Naive B cell (primary cell): ENCODE measurements around the gene KCNC2. TPM values are rescaled to one million over a fixed set of nuclear protein-coding genes. Genes with fewer than 3 reads are reported as not detected.

Experiments used
- ATAC-seq, 2 donors: fragments of 150-1000 bp; cut with Tn5 transposase; 2 replicates each; pipeline ENCODE4 v1.10.0; 2021; ENCODE audit warnings: low read depth in 2 of 2, mild to moderate bottlenecking in 2 of 2, moderate library complexity in 2 of 2
- DNase-seq: peaks from one replicate; pipeline ENCODE4 v3.0.0; 2022
- H3K27ac Mint-ChIP-seq, 6 donors: one replicate each; pipeline ENCODE4 v1.8.0; 2020 to 2022; ENCODE audit warnings: mild to moderate bottlenecking in 6 of 6, mixed read lengths in 6 of 6, moderate library complexity in 5 of 6, inconsistent platforms in 2 of 6
- H3K27me3 Mint-ChIP-seq, 3 donors: one replicate each; pipeline ENCODE4 v1.8.0; 2021 to 2022; ENCODE audit warnings: mixed read lengths in 3 of 3, mild to moderate bottlenecking in 1 of 3
- H3K36me3 Mint-ChIP-seq, 2 donors: one replicate each; pipeline ENCODE4 v1.8.0; 2020 to 2022; ENCODE audit warnings: mixed read lengths in 2 of 2, inconsistent platforms in 1 of 2, mild to moderate bottlenecking in 1 of 2
- H3K4me1 Mint-ChIP-seq, 3 donors: one replicate each; pipeline ENCODE4 v1.8.0; 2020 to 2022; ENCODE audit warnings: mixed read lengths in 3 of 3, inconsistent platforms in 1 of 3, mild to moderate bottlenecking in 1 of 3, moderate library complexity in 1 of 3
- H3K4me3 Mint-ChIP-seq, 8 donors: one replicate each; pipeline ENCODE4 v1.8.0; 2020 to 2022; ENCODE audit warnings: mild to moderate bottlenecking in 8 of 8, mixed read lengths in 8 of 8, moderate library complexity in 8 of 8, inconsistent platforms in 2 of 8
- H3K9me3 Mint-ChIP-seq, 7 donors: one replicate each; pipeline ENCODE4 v1.8.0; 2020 to 2022; ENCODE audit warnings: mixed read lengths in 7 of 7, mild to moderate bottlenecking in 5 of 7, inconsistent platforms in 2 of 7, moderate library complexity in 1 of 7
- polyA plus RNA-seq, 6 donors: library from polyadenylated mRNA; unstranded; fragments of 300-500 nt; fragmentation: Illumina TruSeq; gene quantifications; one replicate each; pipeline ENCODE4 v1.2.3, GENCODE V29; 2021; ENCODE audit warnings: low read depth in 6 of 6

The KCNC2 gene
- polyA plus RNA-seq, 6 donors from 2014 or later = not detected

- Mint-ChIP-seq H3K36me3 (no peaks in the 10 kb centered on the region), H3K27me3 (peaks cover 0 to 5% (median 0%) of the 10 kb centered on the region in 3 donors), H3K27ac (no peak overlapping the region), H3K9me3 (no peaks in the 10 kb centered on the region), H3K4me1 (no peaks in the 10 kb centered on the region), H3K4me3 (no peak overlapping the region)
- ATAC-seq = no peak
- DNase-seq = no peak
These were observed 71.7 kb downstream of the KCNC2 start for GRCh38 chr12:75137896-75138295.

DNA sequence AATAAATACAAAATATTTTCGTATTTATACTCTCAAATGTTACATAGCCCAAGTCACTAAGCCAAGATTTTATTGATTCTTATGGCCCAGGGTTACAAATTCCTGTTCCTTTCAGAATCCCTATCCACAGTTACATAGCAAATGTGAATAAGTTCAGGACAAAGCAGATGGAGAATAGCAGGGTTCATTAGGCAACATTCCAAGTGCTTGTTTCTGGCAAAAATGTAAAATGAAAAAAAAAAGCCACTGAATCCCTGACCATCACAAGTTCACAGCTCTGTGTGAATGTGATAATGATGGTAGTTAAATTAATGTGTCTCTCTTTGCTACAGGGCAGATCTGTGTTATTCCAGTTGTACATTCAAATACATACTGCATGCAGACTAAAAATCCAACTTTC is 74.6 kb downstream of the KCNC2 start:
- Mint-ChIP-seq H3K4me1 (no peaks in the 10 kb centered on the region), H3K36me3 (no peaks in the 10 kb centered on the region), H3K27ac (no peak overlapping the region), H3K4me3 (no peak overlapping the region), H3K27me3 (peaks cover 0 to 5% (median 0%) of the 10 kb centered on the region in 3 donors), H3K9me3 (no peaks in the 10 kb centered on the region)
- no peak for DNase-seq
- ATAC-seq = no peak

GRCh38 chr12:75130811-75131210 is 78.8 kb downstream of the KCNC2 start:
- no peaks in the 10 kb centered on the region for H3K36me3 Mint-ChIP-seq
- no peak for DNase-seq
- H3K27ac Mint-ChIP-seq = no peak overlapping the region
- H3K9me3 Mint-ChIP-seq = no peaks in the 10 kb centered on the region
- ATAC-seq = no peak
- no peaks in the 10 kb centered on the region for H3K4me1 Mint-ChIP-seq
- H3K4me3 Mint-ChIP-seq = no peak overlapping the region
- H3K27me3 Mint-ChIP-seq = no peaks in the 10 kb centered on the region

- Mint-ChIP-seq H3K27me3 (no peaks in the 10 kb centered on the region), H3K4me3 (no peak overlapping the region)
- DNase-seq = no peak
These were observed 80.4 kb downstream of the KCNC2 start for GRCh38 chr12:75129275-75129674.

DNA sequence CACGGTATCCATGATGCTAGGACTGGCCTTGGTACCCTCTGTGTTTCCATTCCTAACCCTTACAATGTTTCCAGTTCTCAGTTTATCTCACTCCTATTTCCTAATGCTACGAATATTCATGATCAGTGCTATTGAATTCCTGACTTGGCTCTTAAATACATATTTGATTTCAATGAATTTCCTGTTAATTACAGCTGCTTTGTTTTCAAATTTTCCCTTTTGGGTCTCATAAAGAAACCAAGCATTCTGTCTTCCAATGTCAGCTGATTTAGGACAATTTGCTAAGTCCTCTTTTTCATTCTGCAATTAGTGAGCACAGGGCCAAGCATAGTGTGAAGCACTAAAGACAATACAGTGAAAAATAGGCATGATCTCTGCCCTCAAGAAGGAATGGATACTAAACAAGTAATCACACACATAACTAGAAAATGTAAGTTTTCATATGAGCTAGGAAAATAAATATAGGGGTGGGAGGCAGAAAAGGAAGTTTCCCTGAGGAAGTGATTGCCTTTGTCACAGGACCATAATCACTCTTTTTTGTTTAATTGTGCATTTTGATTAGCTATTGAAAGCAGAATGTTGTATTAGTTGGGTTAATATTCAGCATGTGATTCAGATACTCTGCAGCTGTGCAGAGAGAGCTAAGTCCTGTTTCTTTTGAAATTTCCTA is 88.5 kb downstream of the KCNC2 start:
- no peaks in the 10 kb centered on the region for H3K9me3 Mint-ChIP-seq
- ATAC-seq (no peak), DNase-seq (no peak)
- no peaks in the 10 kb centered on the region for H3K27me3 Mint-ChIP-seq
- no peaks in the 10 kb centered on the region for H3K36me3 Mint-ChIP-seq
- no peak overlapping the region for H3K4me3 Mint-ChIP-seq
- no peak overlapping the region for H3K27ac Mint-ChIP-seq
- H3K4me1 Mint-ChIP-seq = no peaks in the 10 kb centered on the region

More at GRCh38 chr12:75129275-75129674, 80.4 kb downstream of the KCNC2 start:
- Mint-ChIP-seq H3K36me3 (no peaks in the 10 kb centered on the region), H3K9me3 (no peaks in the 10 kb centered on the region), H3K27ac (no peak overlapping the region), H3K4me1 (no peaks in the 10 kb centered on the region)
- ATAC-seq = no peak

GRCh38 chr12:75120311-75120711 is 89.3 kb downstream of the KCNC2 start:
- H3K4me3 Mint-ChIP-seq = no peak overlapping the region
- ATAC-seq (no peak), DNase-seq (no peak)
- H3K27ac Mint-ChIP-seq = no peak overlapping the region
- H3K27me3 Mint-ChIP-seq = no peaks in the 10 kb centered on the region
- no peaks in the 10 kb centered on the region for H3K36me3 Mint-ChIP-seq
- H3K4me1 Mint-ChIP-seq = no peaks in the 10 kb centered on the region
- no peaks in the 10 kb centered on the region for H3K9me3 Mint-ChIP-seq

- Mint-ChIP-seq H3K36me3 (no peaks in the 10 kb centered on the region), H3K27ac (no peak overlapping the region), H3K27me3 (no peaks in the 10 kb centered on the region), H3K9me3 (no peaks in the 10 kb centered on the region), H3K4me1 (no peaks in the 10 kb centered on the region), H3K4me3 (no peak overlapping the region)
- DNase-seq (no peak), ATAC-seq (no peak)
These were observed 92.9 kb downstream of the KCNC2 start for GRCh38 chr12:75116646-75117198.

GRCh38 chr12:75115748-75116147 is 93.9 kb downstream of the KCNC2 start:
- Mint-ChIP-seq H3K27ac (no peak overlapping the region), H3K9me3 (no peaks in the 10 kb centered on the region), H3K36me3 (no peaks in the 10 kb centered on the region), H3K4me3 (no peak overlapping the region), H3K27me3 (no peaks in the 10 kb centered on the region), H3K4me1 (no peaks in the 10 kb centered on the region)
- DNase-seq (no peak), ATAC-seq (no peak)

- Mint-ChIP-seq H3K36me3 (no peaks in the 10 kb centered on the region), H3K9me3 (peaks cover 0 to 4% (median 0%) of the 10 kb centered on the region in 7 donors), H3K27ac (no peak overlapping the region), H3K4me3 (no peak overlapping the region), H3K4me1 (no peaks in the 10 kb centered on the region), H3K27me3 (no peaks in the 10 kb centered on the region)
- DNase-seq (no peak), ATAC-seq (no peak)
These were observed 105.8 kb downstream of the KCNC2 start for GRCh38 chr12:75103822-75104221.

DNA sequence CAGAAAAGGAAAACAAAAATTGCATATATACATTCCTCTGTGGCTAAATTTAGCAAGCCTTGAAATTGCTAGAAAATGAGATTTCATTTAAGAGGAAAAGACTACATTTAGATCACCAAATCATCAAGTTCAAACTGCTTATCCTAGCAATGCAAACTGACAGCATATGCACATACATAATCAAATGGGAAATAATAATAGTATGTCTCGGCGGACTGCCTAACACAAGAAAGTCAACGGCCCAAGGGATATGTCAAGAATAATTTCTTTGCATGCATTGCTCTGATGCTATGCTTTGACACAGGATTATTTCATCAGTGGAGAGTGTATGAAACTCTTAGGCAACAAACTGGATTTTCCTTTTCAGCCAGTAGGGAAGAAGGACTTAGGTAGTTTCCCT is 107.9 kb downstream of the KCNC2 start:
- Mint-ChIP-seq H3K27me3 (no peaks in the 10 kb centered on the region), H3K4me1 (no peaks in the 10 kb centered on the region), H3K9me3 (no peaks in the 10 kb centered on the region), H3K27ac (no peak overlapping the region), H3K36me3 (no peaks in the 10 kb centered on the region), H3K4me3 (no peak overlapping the region)
- no peak for ATAC-seq
- DNase-seq = no peak

DNA sequence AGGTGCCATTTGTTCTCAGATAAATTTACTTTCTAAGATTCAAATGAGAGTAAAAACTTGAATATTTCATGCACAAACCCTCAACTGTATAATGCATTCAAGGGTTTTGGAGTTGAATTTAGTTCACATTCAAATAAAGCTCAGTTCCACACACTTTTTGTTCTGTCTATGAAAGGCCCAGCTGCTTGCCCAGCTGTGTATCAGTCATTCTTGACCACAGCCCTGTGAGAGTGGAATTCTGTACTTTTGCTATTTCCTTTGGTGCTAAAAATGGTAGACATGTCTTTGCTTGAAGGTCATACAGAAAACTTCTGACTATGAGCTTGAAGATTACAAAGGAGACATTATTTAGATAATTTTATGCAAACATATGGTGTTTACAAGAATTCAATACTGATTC is 110.4 kb downstream of the KCNC2 start:
- Mint-ChIP-seq H3K36me3 (no peaks in the 10 kb centered on the region), H3K4me3 (no peak overlapping the region), H3K27me3 (no peaks in the 10 kb centered on the region), H3K27ac (no peak overlapping the region), H3K9me3 (no peaks in the 10 kb centered on the region), H3K4me1 (no peaks in the 10 kb centered on the region)
- DNase-seq (no peak), ATAC-seq (no peak)

GRCh38 chr12:75097003-75097402 is 112.6 kb downstream of the KCNC2 start:
- H3K4me1 Mint-ChIP-seq = no peaks in the 10 kb centered on the region
- no peak overlapping the region for H3K27ac Mint-ChIP-seq
- no peaks in the 10 kb centered on the region for H3K27me3 Mint-ChIP-seq
- no peak for ATAC-seq
- no peaks in the 10 kb centered on the region for H3K9me3 Mint-ChIP-seq
- H3K36me3 Mint-ChIP-seq = no peaks in the 10 kb centered on the region
- H3K4me3 Mint-ChIP-seq = no peak overlapping the region
- no peak for DNase-seq

GRCh38 chr12:75087654-75088053 is 122.0 kb downstream of the KCNC2 start:
- Mint-ChIP-seq H3K9me3 (peaks cover 0 to 4% (median 0%) of the 10 kb centered on the region in 7 donors), H3K27ac (no peak overlapping the region)
- no peak for ATAC-seq

DNA sequence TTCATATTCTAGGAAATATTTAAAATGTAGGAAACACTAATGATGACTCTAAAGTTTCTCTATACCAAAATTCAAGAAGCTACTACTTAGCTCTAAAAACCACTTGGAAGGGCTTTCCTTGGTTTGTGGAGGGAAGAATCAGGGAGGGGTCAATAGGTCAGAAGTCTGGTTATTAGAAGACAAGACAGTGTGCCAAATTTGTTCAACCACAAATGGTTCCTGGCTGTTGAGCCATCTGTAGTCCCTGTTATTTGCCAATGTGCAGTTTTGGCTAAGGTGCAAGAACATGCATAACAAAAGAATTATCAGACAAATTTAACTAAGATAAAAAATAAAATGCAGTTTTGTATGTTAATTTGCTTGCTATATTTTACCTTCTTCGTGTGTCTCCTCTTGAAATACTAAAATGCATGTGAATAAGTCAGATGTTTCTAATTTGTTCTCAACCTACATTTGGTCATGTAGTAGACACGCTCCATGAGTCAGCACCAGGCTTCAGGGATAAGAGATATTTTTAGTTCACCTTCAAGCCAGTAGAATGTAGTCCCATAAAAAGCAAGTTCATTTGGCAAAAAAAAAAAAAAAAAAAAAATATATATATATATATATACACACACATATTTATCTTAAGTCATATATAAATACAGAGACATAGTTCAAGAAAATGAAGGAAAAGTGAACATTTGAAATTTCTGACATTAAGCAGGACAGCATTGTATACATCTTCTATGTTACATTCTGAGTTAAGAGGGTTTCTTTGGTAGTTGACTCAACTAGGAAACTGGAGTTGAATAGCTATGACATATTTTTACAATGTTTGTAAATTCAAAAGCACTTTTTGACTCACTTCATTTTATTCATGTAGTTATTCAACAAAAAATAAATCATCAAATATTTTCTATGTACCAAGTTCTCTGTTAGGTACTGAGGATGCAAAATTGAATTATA is 123.3 kb downstream of the KCNC2 start:
- H3K9me3 Mint-ChIP-seq = peaks cover 0 to 4% (median 0%) of the 10 kb centered on the region in 7 donors
- H3K36me3 Mint-ChIP-seq = no peaks in the 10 kb centered on the region
- H3K27me3 Mint-ChIP-seq = no peaks in the 10 kb centered on the region
- DNase-seq (no peak), ATAC-seq (no peak)
- no peaks in the 10 kb centered on the region for H3K4me1 Mint-ChIP-seq
- no peak overlapping the region for H3K27ac Mint-ChIP-seq
- H3K4me3 Mint-ChIP-seq = no peak overlapping the region

More at GRCh38 chr12:75087654-75088053, 122.0 kb downstream of the KCNC2 start:
- no peaks in the 10 kb centered on the region for H3K27me3 Mint-ChIP-seq
- H3K36me3 Mint-ChIP-seq = no peaks in the 10 kb centered on the region
- H3K4me1 Mint-ChIP-seq = no peaks in the 10 kb centered on the region
- no peak overlapping the region for H3K4me3 Mint-ChIP-seq
- DNase-seq = no peak
